Measurements from ENCODE around the gene GNG2. TPM values are rescaled to one million over a fixed set of nuclear protein-coding genes. Genes with fewer than 3 reads are reported as not detected.

Gene GNG2
- total RNA-seq, 1 donor from 2014 or later, result 56.8 TPM

DNA sequence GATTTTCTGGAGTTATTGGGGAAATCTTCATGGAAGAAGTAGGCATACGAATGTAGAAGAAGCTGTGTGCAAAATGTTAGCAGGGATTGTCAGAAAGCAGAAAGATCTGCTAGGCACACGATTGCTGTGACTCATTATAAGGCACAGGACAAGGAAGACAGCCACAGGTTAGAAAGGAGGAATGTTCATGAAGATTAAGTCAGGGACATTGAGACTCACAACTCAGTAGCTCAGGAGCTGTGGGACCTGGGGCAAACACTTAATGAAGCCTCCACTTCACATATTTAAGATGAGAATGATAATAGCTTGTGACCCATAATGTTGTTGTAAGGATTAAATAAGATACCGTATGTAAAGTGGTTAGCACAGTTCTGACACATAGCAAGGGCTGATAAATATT, 102.3 kb downstream of the GNG2 start:
- Histone ChIP-seq H3K27ac (no peak overlapping the region), H3K4me2 (no peak overlapping the region), H3K9me3 (ENCODE audit: low read depth) (no peaks in the 10 kb centered on the region), H3K27me3 (no peaks in the 10 kb centered on the region), H3K4me1 (no peaks in the 10 kb centered on the region), H2AFZ (replicated peaks) (no peak overlapping the region), H3F3A (ENCODE audit: low read depth) (no peaks in the 10 kb centered on the region), H3K36me3 (no peaks in the 10 kb centered on the region), H3K9ac (no peak overlapping the region), H3K79me2 (ENCODE audit: low read depth) (no peaks in the 10 kb centered on the region), H4K20me1 (ENCODE audit: low read depth) (no peaks in the 10 kb centered on the region), H3K4me3 (no peak overlapping the region)
- Mint-ChIP-seq H3K27me3 (ENCODE audit: insufficient read depth, low read depth) (no peaks in the 10 kb centered on the region), H3K27ac (no peak overlapping the region), H3K36me3 (peaks cover 31% of the 10 kb centered on the region), H3K4me1 (no peaks in the 10 kb centered on the region), H3K4me3 (no peak overlapping the region), H3K9me3 (peaks cover 30% of the 10 kb centered on the region)
- no peak for DNase-seq (ENCODE audit: low spot score)
- TF ChIP-seq EZH2 (IDR thresholded peaks at IDR 0.05) (no peak), EZH2phosphoT487 (IDR thresholded peaks at IDR 0.05) (no peak)
- TF ChIP-seq, protein P1, sequence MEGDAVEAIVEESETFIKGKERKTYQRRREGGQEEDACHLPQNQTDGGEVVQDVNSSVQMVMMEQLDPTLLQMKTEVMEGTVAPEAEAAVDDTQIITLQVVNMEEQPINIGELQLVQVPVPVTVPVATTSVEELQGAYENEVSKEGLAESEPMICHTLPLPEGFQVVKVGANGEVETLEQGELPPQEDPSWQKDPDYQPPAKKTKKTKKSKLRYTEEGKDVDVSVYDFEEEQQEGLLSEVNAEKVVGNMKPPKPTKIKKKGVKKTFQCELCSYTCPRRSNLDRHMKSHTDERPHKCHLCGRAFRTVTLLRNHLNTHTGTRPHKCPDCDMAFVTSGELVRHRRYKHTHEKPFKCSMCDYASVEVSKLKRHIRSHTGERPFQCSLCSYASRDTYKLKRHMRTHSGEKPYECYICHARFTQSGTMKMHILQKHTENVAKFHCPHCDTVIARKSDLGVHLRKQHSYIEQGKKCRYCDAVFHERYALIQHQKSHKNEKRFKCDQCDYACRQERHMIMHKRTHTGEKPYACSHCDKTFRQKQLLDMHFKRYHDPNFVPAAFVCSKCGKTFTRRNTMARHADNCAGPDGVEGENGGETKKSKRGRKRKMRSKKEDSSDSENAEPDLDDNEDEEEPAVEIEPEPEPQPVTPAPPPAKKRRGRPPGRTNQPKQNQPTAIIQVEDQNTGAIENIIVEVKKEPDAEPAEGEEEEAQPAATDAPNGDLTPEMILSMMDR (IDR thresholded peaks at IDR 0.05), result no peak

DNA sequence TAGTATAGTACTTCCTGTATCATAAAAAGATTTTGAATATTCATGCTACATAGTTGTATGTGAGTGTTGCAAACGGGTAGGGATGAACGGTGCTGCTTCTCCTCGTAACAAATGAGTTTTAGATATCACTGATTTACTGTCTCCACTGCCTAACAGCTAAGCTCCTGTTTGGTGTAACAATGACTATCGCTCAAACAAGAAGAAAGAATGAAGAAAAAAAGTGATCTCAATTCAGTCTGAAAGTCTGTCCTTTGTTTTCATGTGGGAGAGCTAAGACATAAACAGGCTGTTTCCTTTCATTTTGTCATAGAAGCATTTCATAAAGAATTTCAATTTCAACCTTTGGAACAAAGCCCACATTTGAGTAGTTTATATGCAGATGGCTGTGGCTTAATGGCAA, 102.9 kb downstream of the GNG2 start:
- H3K27me3 Mint-ChIP-seq (ENCODE audit: insufficient read depth, low read depth), result no peaks in the 10 kb centered on the region
- peaks cover 27% of the 10 kb centered on the region for H3K36me3 Mint-ChIP-seq
- H3K9me3 Mint-ChIP-seq, result peaks cover 25% of the 10 kb centered on the region
- Histone ChIP-seq H3K27ac (no peak overlapping the region), H3K4me1 (no peaks in the 10 kb centered on the region), H3K4me2 (no peak overlapping the region), H3K4me3 (no peak overlapping the region), H3K9ac (no peak overlapping the region), H4K20me1 (ENCODE audit: low read depth) (no peaks in the 10 kb centered on the region), H3F3A (ENCODE audit: low read depth) (no peaks in the 10 kb centered on the region), H3K27me3 (no peaks in the 10 kb centered on the region), H2AFZ (replicated peaks) (no peak overlapping the region), H3K79me2 (ENCODE audit: low read depth) (no peaks in the 10 kb centered on the region), H3K36me3 (no peaks in the 10 kb centered on the region), H3K9me3 (ENCODE audit: low read depth) (no peaks in the 10 kb centered on the region)
- TF ChIP-seq EZH2phosphoT487 (IDR thresholded peaks at IDR 0.05), result no peak
- no peak for TF ChIP-seq EZH2 (IDR thresholded peaks at IDR 0.05)
- TF ChIP-seq, protein P1 (IDR thresholded peaks at IDR 0.05), result no peak
- H3K27ac Mint-ChIP-seq, result no peak overlapping the region
- no peak for DNase-seq (ENCODE audit: low spot score)
- no peaks in the 10 kb centered on the region for H3K4me1 Mint-ChIP-seq
- no peak overlapping the region for H3K4me3 Mint-ChIP-seq

DNA sequence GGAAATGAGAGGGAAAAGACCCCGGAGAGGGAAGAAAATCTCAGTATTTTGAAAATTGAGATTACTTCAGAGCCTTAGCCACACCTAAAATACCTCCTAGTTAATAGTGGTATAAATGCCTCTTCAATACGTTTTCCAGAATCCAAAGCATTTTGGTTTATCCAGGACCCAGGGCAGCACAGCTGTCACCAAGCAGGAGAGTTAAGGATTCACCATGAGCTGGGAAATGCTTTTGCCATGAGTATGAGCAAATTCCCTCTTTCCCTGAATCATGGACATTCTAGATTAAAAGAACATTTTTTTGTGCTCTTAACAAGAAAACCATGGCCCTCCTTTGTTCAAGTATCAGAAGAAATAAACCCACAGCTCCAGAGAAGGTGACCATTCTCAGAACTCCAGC, 107.1 kb downstream of the GNG2 start:
- Histone ChIP-seq H3F3A (ENCODE audit: low read depth) (no peaks in the 10 kb centered on the region), H2AFZ (replicated peaks) (no peak overlapping the region), H4K20me1 (ENCODE audit: low read depth) (no peaks in the 10 kb centered on the region), H3K36me3 (no peaks in the 10 kb centered on the region), H3K9ac (no peak overlapping the region), H3K4me1 (no peaks in the 10 kb centered on the region), H3K79me2 (ENCODE audit: low read depth) (no peaks in the 10 kb centered on the region), H3K9me3 (ENCODE audit: low read depth) (no peaks in the 10 kb centered on the region), H3K27me3 (no peaks in the 10 kb centered on the region), H3K4me2 (no peak overlapping the region), H3K27ac (no peak overlapping the region), H3K4me3 (no peak overlapping the region)
- no peaks in the 10 kb centered on the region for H3K9me3 Mint-ChIP-seq
- TF ChIP-seq, protein P1 (IDR thresholded peaks at IDR 0.05), result no peak
- TF ChIP-seq EZH2phosphoT487 (IDR thresholded peaks at IDR 0.05) (no peak), EZH2 (IDR thresholded peaks at IDR 0.05) (no peak)
- H3K27me3 Mint-ChIP-seq (ENCODE audit: insufficient read depth, low read depth), result peaks cover 3% of the 10 kb centered on the region
- DNase-seq (ENCODE audit: low spot score), result no peak
- no peak overlapping the region for H3K4me3 Mint-ChIP-seq
- H3K27ac Mint-ChIP-seq, result no peak overlapping the region
- H3K4me1 Mint-ChIP-seq, result no peaks in the 10 kb centered on the region
- H3K36me3 Mint-ChIP-seq, result peaks cover 7% of the 10 kb centered on the region

Data from neural progenitor cell (in vitro differentiated cells).